A673 (cell line): ENCODE data around the gene CCDC82. TPM values are rescaled to one million over a fixed set of nuclear protein-coding genes. Genes with fewer than 3 reads are reported as not detected.

Experiments
- BruUV-seq: library from RNA; stranded (reverse); fragments of 400-500 nt; replicated peaks from 2 replicates; lab custom pipeline; 2021; lab: Mats Ljungman, UMichigan
- CTCF ChIA-PET: fragments of 300-600 bp; sonication (Branson Sonifier 250); formaldehyde crosslinking; loops from one replicate; lab custom pipeline; 2022; ENCODE audit warnings: antibody characterized with exemption; lab: Charles Lee
- POLR2A ChIA-PET: fragments of 300-600 bp; sonication (Branson Sonifier 250); formaldehyde crosslinking; loops from one replicate; lab custom pipeline; 2022; ENCODE audit warnings: antibody characterized with exemption; ENCODE audit not compliant: low non-redundant PET; lab: Charles Lee
- DNase-seq: peaks from one replicate; pipeline ENCODE4 v3.0.0-alpha.2; 2015; ENCODE audit warnings: low spot score
- H3K27ac ChIP-seq: fragments of 200-600 bp; sonication (generic); 2 replicates; pipeline ENCODE4 v1.5.1; 2016; ENCODE audit warnings: mixed run types, low read depth, mild to moderate bottlenecking, mixed read lengths, antibody characterized with exemption, low read length; ENCODE audit not compliant: poor library complexity, severe bottlenecking
- H3K27me3 ChIP-seq: fragments of 200-600 bp; sonication (generic); replicated peaks from 2 replicates; pipeline ENCODE4 v1.6.1; 2017; ENCODE audit warnings: mixed run types, low read depth, mild to moderate bottlenecking, mixed read lengths, antibody characterized with exemption, low read length; ENCODE audit not compliant: insufficient read depth, poor library complexity
- H3K36me3 ChIP-seq: fragments of 200-600 bp; sonication (generic); 2 replicates; pipeline ENCODE4 v1.6.1; 2016; ENCODE audit warnings: mixed run types, mild to moderate bottlenecking, mixed read lengths, antibody characterized with exemption, low read length; ENCODE audit not compliant: insufficient read depth, poor library complexity, severe bottlenecking
- H3K4me1 ChIP-seq: fragments of 200-600 bp; sonication (generic); 2 replicates; pipeline ENCODE4 v1.6.1; 2017; ENCODE audit warnings: mixed run types, mild to moderate bottlenecking, mixed read lengths, antibody characterized with exemption, low read length; ENCODE audit not compliant: insufficient read depth, poor library complexity, severe bottlenecking
- H3K4me3 ChIP-seq: fragments of 200-600 bp; sonication (generic); 2 replicates; pipeline ENCODE4 v1.5.1; 2016; ENCODE audit warnings: low read depth, mixed run types, mild to moderate bottlenecking, mixed read lengths, low read length; ENCODE audit not compliant: poor library complexity, severe bottlenecking
- H3K9me3 ChIP-seq: fragments of 200-600 bp; sonication (generic); 2 replicates; pipeline ENCODE4 v1.6.1; 2016; ENCODE audit warnings: mixed run types, low read depth, mild to moderate bottlenecking, mixed read lengths, antibody characterized with exemption, low read length; ENCODE audit not compliant: poor library complexity, severe bottlenecking
- CTCF ChIP-seq: fragments of 300-800, 200-600 bp; sonication (generic); conservative IDR thresholded peaks from 2 replicates; pipeline ENCODE4 v1.5.1; 2017; ENCODE audit warnings: low read depth, mild to moderate bottlenecking, antibody characterized with exemption, low read length, moderate library complexity, mixed read lengths
- EZH2 ChIP-seq: fragments of 200-600 bp; sonication (generic); IDR thresholded peaks from 2 replicates; pipeline ENCODE4 v1.6.1; 2017; ENCODE audit warnings: borderline replicate concordance, low read depth, mild to moderate bottlenecking, mixed read lengths, antibody characterized with exemption, low read length; ENCODE audit not compliant: poor library complexity, severe bottlenecking
- intact Hi-C: fragments of 100-400 bp; cut with micrococcal nuclease; formaldehyde crosslinking; loops from one replicate; pipeline ENCODE4 v1.10.0; 2022; ENCODE audit not compliant: unreplicated experiment
- total RNA-seq: library from RNA; stranded (reverse); gene quantifications from 2 replicates; pipeline ENCODE4 v1.2.3, GENCODE V29; 2021

CCDC82 gene
- total RNA-seq, 1 experiment from 2014 or later = 33.1 TPM

GRCh38 chr11:96324912-96325311 is 64.8 kb downstream of the CCDC82 start:
- DNase-seq = peak; percentile 55
- no peak overlapping the region for H3K27ac ChIP-seq
- peaks cover 37% of the 10 kb centered on the region for H3K4me1 ChIP-seq
- ChIA-PET POLR2A (no interaction called here), CTCF (no interaction called here)
- H3K27me3 ChIP-seq = no peaks in the 10 kb centered on the region
- intact Hi-C loops = no loop called here
- H3K9me3 ChIP-seq = no peaks in the 10 kb centered on the region
- TF ChIP-seq EZH2 (no peak), CTCF (no peak)
- no TSS peak for BruUV-seq
- H3K4me3 ChIP-seq = no peak overlapping the region
- no peaks in the 10 kb centered on the region for H3K36me3 ChIP-seq

GRCh38 chr11:96323642-96323985 is 66.1 kb downstream of the CCDC82 start:
- intact Hi-C loops = no loop called here
- no TSS peak for BruUV-seq
- ChIA-PET POLR2A (no interaction called here), CTCF (interaction anchor here (0.9 kb wide), 1 partner anchor 16 kb away, joined by 6 read pairs; no protein-coding TSS in a partner anchor)
- H3K36me3 ChIP-seq = no peaks in the 10 kb centered on the region
- peaks cover 24% of the 10 kb centered on the region for H3K4me1 ChIP-seq
- no peaks in the 10 kb centered on the region for H3K9me3 ChIP-seq
- no peak for TF ChIP-seq EZH2
- TF ChIP-seq CTCF = no peak
- H3K27ac ChIP-seq = no peak overlapping the region
- H3K27me3 ChIP-seq = no peaks in the 10 kb centered on the region
- DNase-seq = no peak
- H3K4me3 ChIP-seq = no peak overlapping the region

- no peaks in the 10 kb centered on the region for H3K9me3 ChIP-seq
- no peak overlapping the region for H3K4me3 ChIP-seq
- H3K27me3 ChIP-seq = no peaks in the 10 kb centered on the region
- TF ChIP-seq CTCF (no peak), EZH2 (no peak)
- ChIA-PET POLR2A (no interaction called here), CTCF (interaction anchor here (0.9 kb wide), 1 partner anchor 16 kb away, joined by 6 read pairs; no protein-coding TSS in a partner anchor)
- intact Hi-C loops = no loop called here
- no peak overlapping the region for H3K27ac ChIP-seq
- H3K4me1 ChIP-seq = peaks cover 18% of the 10 kb centered on the region
- DNase-seq = no peak
- H3K36me3 ChIP-seq = no peaks in the 10 kb centered on the region
- BruUV-seq = no TSS peak
Observed at GRCh38 chr11:96322775-96323641, 66.7 kb downstream of the CCDC82 start.
